GM12864 (cell line): ENCODE measurements around the gene ADGRF5.

ENCODE experiments used
- DNase-seq: peaks from one replicate; pipeline ENCODE4 v3.0.0-alpha.2; 2011; ENCODE audit warnings: low read depth
- H3K4me3 ChIP-seq: 2 replicates; pipeline ENCODE4 v1.5.1; 2011; ENCODE audit warnings: mild to moderate bottlenecking, low read depth, low read length, control low read depth
- CTCF ChIP-seq: IDR thresholded peaks from 2 replicates; pipeline ENCODE4 v1.5.1; 2011; ENCODE audit warnings: low read depth, mild to moderate bottlenecking, moderate library complexity, low read length, control low read depth, inconsistent platforms; ENCODE audit errors: missing control alignments

Gene ADGRF5

GRCh38 chr6:46932526-46933319 lies 11.0 kb upstream of the ADGRF5 start:
- H3K4me3 ChIP-seq: no peak overlapping the region
- no peak for TF ChIP-seq CTCF
- no peak for DNase-seq

- TF ChIP-seq CTCF: no peak
- no peak overlapping the region for H3K4me3 ChIP-seq
- no peak for DNase-seq
Measured at GRCh38 chr6:46931416-46931815, 9.7 kb upstream of the ADGRF5 start.

GRCh38 chr6:46930331-46930730 lies 8.6 kb upstream of the ADGRF5 start:
- TF ChIP-seq CTCF: no peak
- no peak for DNase-seq

GRCh38 chr6:46927066-46927465 lies 5.3 kb upstream of the ADGRF5 start:
- no peak for TF ChIP-seq CTCF
- no peak overlapping the region for H3K4me3 ChIP-seq
- no peak for DNase-seq

More at GRCh38 chr6:46930331-46930730, 8.6 kb upstream of the ADGRF5 start:
- H3K4me3 ChIP-seq: no peak overlapping the region

GRCh38 chr6:46926481-46926880 lies 4.7 kb upstream of the ADGRF5 start:
- DNase-seq: no peak
- no peak overlapping the region for H3K4me3 ChIP-seq
- TF ChIP-seq CTCF: no peak

- H3K4me3 ChIP-seq: no peak overlapping the region
- no peak for TF ChIP-seq CTCF
- no peak for DNase-seq
Measured at GRCh38 chr6:46925563-46926253, 4.0 kb upstream of the ADGRF5 start.
